ENCODE results near the gene TWIST2.

GRCh38 chr2:238955648-238956531 is 108.0 kb downstream of the TWIST2 start:
- TF ChIP-seq CTCF (conservative IDR thresholded peaks at IDR 0.05; ENCODE audit: low read depth, low read length) = no peak
- TF ChIP-seq EZH2 (IDR thresholded peaks at IDR 0.05; ENCODE audit: borderline replicate concordance, low read depth, low read length, poor library complexity, severe bottlenecking) = no peak
